Gastrocnemius medialis (tissue), 4 donors: ENCODE measurements around the gene NPTXR. TPM values are rescaled to one million over a fixed set of nuclear protein-coding genes. Genes with fewer than 3 reads are reported as not detected.

Experiments
- ATAC-seq, 2 donors: fragments of 150-250 bp; one replicate each; pipeline ENCODE4 v1.9.1; 2016
- DNase-seq, 2 donors: peaks; one replicate each; pipeline ENCODE4 v3.0.0-alpha.2; 2019
- H3K27ac ChIP-seq, 4 donors: fragments of 200-600 bp; sonication (generic); 1 replicate in 1 of 4; 2 replicates in 3 of 4; pipeline ENCODE4 v1.5.1; 2016 to 2018; ENCODE audit warnings: mild to moderate bottlenecking in 2 of 4, moderate library complexity in 1 of 4
- H3K27me3 ChIP-seq, 3 donors: fragments of 200-600 bp; sonication (generic) in 2 of 3; 1 replicate in 1 of 3; 2 replicates in 2 of 3; pipeline versions ENCODE4 v1.5.1 to v1.6.0; 2016 to 2019; ENCODE audit warnings: mild to moderate bottlenecking in 1 of 3, moderate library complexity in 1 of 3
- H3K36me3 ChIP-seq, 2 donors: fragments of 200-600 bp; sonication (generic) in 1 of 2; one replicate each; pipeline ENCODE4 v1.5.1; 2017 to 2018
- H3K4me1 ChIP-seq, 2 donors: fragments of 200-600 bp; sonication (generic) in 1 of 2; one replicate each; pipeline ENCODE4 v1.5.1; 2016 to 2017; ENCODE audit warnings: mild to moderate bottlenecking in 2 of 2
- H3K4me3 ChIP-seq, 4 donors: fragments of 200-600 bp; sonication (generic) in 3 of 4; 1 replicate in 1 of 4; 2 replicates in 3 of 4; pipeline ENCODE4 v1.5.1; 2016 to 2019; ENCODE audit warnings: mild to moderate bottlenecking in 2 of 4
- H3K9me3 ChIP-seq, 3 donors: fragments of 200-600 bp; sonication (generic) in 2 of 3; 1 replicate in 1 of 3; 2 replicates in 2 of 3; pipeline ENCODE4 v1.5.1; 2016 to 2019
- POLR2A ChIP-seq, 2 donors: fragments of 450-650 bp; IDR thresholded peaks; one replicate each; pipeline ENCODE4 v1.6.1; 2017; ENCODE audit warnings: antibody characterized with exemption in 2 of 2, mild to moderate bottlenecking in 2 of 2, moderate library complexity in 2 of 2
- in situ Hi-C, 4 donors: fragments of 200-750 bp; cut with MboI; loops; one replicate each; pipeline versions ENCODE4 v1.15.0 to v1.8.0; 2017; ENCODE audit warnings: low sequenced_read_pairs in 4 of 4
- intact Hi-C: fragments of 100-400 bp; cut with DNase I; formaldehyde crosslinking; loops from one replicate; pipeline ENCODE4 v1.15.1; 2023; ENCODE audit warnings: low total_unique reads
- total RNA-seq, 4 donors: library from RNA; depleted of rRNA; stranded (reverse); fragments of >200 nt; gene quantifications; one replicate each; pipeline versions ENCODE4 v1.1.0 to v1.2.3, GENCODE V29; 2016
- TF ChIP-seq, protein P1 (sequence below), 5 experiments: fragments of 450-650 bp in 3 of 5; fragments of 200-600 bp in 2 of 5; sonication (generic) in 2 of 5; IDR thresholded peaks in 4 of 5; conservative IDR thresholded peaks in 1 of 5; 1 replicate in 4 of 5; 2 replicates in 1 of 5; pipeline ENCODE4 v1.5.1; 2016 to 2019; ENCODE audit warnings: antibody characterized with exemption in 5 of 5, mild to moderate bottlenecking in 3 of 5, moderate library complexity in 3 of 5

NPTXR gene
- total RNA-seq, 4 donors from 2014 or later, result 0.25 to 5.0 (median 0.73) TPM

DNA sequence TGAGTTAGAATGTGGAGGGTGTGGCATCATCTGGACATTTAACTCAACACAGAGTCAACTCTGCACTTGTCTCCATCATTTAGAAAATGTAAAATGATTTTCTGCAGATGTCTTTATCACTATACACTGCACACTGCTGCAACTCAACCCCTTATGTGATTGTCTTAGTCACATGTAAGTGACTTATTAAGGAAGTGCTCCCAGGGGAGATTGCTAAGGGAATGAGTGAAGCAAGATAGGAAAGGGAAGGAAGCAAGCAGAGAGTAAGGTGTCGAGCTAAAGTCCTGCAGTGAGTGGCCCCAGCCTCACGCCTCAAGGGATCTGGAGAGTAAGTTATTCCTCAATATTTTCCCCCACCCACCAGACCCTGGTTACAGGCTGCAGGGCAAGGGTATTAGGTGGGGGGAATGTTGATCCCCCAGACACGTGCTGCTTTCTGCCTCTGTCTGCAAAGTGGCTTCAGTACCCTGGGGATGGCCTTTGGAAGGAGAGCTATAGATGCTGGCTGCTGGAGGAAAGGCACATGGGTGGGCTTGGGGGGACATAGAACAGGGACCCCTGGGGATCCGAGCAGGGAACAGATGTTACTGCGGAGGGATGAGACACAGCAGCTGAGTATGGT lies 35.4 kb upstream of the NPTXR start:
- Histone ChIP-seq H3K36me3 (no peaks in the 10 kb centered on the region), H3K27me3 (no peaks in the 10 kb centered on the region), H3K4me1 (peaks cover 9 to 16% of the 10 kb centered on the region in 2 donors), H3K9me3 (no peaks in the 10 kb centered on the region), H3K27ac (no peak overlapping the region), H3K4me3 (no peak overlapping the region)
- ATAC-seq, result no peak
- intact Hi-C loops, result loop anchor here (10.0 kb wide), 1 partner anchor 114 kb away; no protein-coding TSS in a partner anchor
- in situ Hi-C loops, result loop anchor here in 1 of 4 donors (10.0 kb wide), 1 partner anchor 246 kb away; no protein-coding TSS in a partner anchor
- DNase-seq, result no peak
- TF ChIP-seq, protein P1, sequence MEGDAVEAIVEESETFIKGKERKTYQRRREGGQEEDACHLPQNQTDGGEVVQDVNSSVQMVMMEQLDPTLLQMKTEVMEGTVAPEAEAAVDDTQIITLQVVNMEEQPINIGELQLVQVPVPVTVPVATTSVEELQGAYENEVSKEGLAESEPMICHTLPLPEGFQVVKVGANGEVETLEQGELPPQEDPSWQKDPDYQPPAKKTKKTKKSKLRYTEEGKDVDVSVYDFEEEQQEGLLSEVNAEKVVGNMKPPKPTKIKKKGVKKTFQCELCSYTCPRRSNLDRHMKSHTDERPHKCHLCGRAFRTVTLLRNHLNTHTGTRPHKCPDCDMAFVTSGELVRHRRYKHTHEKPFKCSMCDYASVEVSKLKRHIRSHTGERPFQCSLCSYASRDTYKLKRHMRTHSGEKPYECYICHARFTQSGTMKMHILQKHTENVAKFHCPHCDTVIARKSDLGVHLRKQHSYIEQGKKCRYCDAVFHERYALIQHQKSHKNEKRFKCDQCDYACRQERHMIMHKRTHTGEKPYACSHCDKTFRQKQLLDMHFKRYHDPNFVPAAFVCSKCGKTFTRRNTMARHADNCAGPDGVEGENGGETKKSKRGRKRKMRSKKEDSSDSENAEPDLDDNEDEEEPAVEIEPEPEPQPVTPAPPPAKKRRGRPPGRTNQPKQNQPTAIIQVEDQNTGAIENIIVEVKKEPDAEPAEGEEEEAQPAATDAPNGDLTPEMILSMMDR (IDR thresholded peaks at IDR 0.05 in 4 of 5, conservative IDR thresholded peaks at IDR 0.05 in 1 of 5), result no peak
- TF ChIP-seq POLR2A (IDR thresholded peaks at IDR 0.05), result no peak

DNA sequence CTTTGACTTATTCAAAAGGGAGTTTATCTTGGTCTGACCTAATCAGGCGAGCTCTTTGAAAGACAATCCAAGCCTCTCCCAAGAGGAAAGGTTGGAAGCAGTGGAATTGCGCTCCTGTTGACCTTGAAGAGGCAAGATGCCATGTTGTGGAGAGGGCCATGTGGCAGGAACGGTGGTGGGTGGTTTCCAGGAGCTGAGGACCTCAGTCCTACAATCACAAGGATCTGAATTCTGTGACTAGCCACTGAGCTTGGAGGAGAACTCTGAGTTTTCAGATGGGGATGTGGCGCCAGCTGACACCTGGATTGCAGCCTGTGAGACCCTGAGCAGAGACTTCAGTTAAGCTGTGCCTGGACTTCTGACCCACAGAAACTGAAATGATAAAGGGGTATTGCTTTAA lies 34.2 kb upstream of the NPTXR start:
- ATAC-seq (no peak), DNase-seq (no peak)
- in situ Hi-C loops, result loop anchor here in 1 of 4 donors (10.0 kb wide), 1 partner anchor 247 kb away; no protein-coding TSS in a partner anchor
- intact Hi-C loops, result loop anchor here (10.0 kb wide), 1 partner anchor 113 kb away; no protein-coding TSS in a partner anchor
- TF ChIP-seq, protein P1 (IDR thresholded peaks at IDR 0.05 in 4 of 5, conservative IDR thresholded peaks at IDR 0.05 in 1 of 5), result no peak
- TF ChIP-seq POLR2A (IDR thresholded peaks at IDR 0.05), result no peak
- no peaks in the 10 kb centered on the region for H3K36me3 ChIP-seq
- no peak overlapping the region for H3K4me3 ChIP-seq
- H3K9me3 ChIP-seq, result no peaks in the 10 kb centered on the region
- H3K27ac ChIP-seq, result no peak overlapping the region
- H3K27me3 ChIP-seq, result no peaks in the 10 kb centered on the region
- peaks cover 9 to 23% of the 10 kb centered on the region in 2 donors for H3K4me1 ChIP-seq

DNA sequence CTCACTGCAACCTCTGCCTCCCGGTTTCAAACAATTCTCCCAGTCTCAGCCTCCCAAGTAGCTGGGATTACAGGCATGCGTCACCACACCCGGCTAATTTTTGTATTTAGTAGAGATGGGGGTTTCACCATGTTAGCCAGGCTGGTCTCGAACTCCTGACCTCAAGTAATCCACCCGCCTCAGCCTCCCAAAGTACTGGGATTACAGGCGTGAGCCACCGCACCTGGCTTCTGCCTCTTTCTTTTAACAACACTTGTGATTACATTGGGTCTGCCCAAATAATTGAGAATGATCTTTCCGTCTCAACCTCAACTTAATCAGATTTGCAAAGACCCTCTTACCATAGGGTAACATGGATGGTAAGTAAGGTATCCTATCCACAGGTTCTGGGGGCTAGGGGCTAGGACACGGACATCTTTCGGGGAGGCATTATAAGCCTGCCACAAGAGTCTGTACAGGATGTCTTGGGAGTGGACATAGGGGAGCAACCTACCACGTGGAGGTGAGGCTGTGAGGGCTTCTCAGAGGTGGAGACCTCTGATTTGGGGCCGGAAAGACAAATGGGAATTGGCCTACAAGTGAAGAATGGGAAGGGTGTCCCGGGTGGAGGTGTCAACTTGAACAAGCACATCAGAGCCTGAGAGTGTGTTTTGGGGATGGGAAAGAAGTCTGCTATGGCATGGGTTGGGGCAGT lies 30.8 kb upstream of the NPTXR start:
- no peaks in the 10 kb centered on the region for H3K36me3 ChIP-seq
- intact Hi-C loops, result loop anchor here (5.0 to 10.0 kb wide), 5 partner anchors 108 to 363 kb away; partner anchors contain the start of genes APOBEC3B and GTPBP1
- in situ Hi-C loops, result loop anchor here in 1 of 4 donors (10.0 kb wide), 1 partner anchor 250 kb away; no protein-coding TSS in a partner anchor
- peaks cover 12 to 21% of the 10 kb centered on the region in 2 donors for H3K4me1 ChIP-seq
- H3K27me3 ChIP-seq, result no peaks in the 10 kb centered on the region
- H3K9me3 ChIP-seq, result no peaks in the 10 kb centered on the region
- no peak overlapping the region for H3K4me3 ChIP-seq
- DNase-seq, result no peak
- ATAC-seq, result no peak
- H3K27ac ChIP-seq, result no peak overlapping the region
- TF ChIP-seq, protein P1 (IDR thresholded peaks at IDR 0.05 in 4 of 5, conservative IDR thresholded peaks at IDR 0.05 in 1 of 5), result no peak
- no peak for TF ChIP-seq POLR2A (IDR thresholded peaks at IDR 0.05)

DNA sequence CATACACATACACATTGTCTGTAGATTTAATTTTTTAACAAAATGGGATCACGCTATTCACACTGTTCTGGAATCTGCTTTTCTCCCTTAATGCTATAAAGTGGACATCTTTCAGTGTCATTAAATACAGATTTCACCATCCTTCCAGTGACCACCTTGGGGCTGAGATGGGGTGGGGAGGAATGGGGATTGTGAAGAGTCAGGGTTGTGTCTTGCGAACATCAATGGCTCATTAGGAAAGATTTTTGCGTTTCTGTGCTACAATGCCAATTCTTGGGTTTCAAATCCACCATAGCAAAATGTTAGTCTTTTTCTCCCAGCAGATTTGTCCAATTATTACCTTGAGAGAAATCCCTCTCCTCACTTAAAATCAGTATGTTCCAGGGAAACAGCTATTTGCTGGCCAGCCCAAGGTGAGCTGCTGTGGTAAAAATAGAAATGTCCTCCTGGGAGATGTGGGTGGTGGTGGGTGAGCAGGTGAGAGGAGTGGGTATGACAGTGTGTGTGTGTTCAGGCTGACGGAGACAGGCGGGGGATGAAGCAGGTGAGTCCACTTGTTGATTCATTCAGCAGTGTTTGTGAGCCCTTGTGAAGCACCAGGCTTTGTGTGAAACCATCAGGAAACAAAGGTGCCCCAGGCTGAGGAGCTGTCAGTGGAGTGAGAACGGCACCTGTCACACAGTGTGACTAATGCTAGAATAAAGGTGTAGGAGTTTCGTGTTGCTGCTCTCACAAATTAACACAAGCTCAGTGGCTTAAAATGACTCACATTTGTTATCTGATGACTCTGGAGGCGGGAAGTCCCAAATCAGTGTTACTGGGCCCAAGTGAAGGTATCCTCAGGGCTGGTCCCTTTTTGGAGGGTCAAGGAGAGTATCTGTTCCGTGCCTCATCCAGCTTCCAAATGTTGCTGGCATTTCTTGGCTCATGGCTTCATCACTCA lies 29.9 kb upstream of the NPTXR start:
- ATAC-seq, result no peak
- no peak for DNase-seq
- TF ChIP-seq POLR2A (IDR thresholded peaks at IDR 0.05), result no peak
- TF ChIP-seq, protein P1 (IDR thresholded peaks at IDR 0.05 in 4 of 5, conservative IDR thresholded peaks at IDR 0.05 in 1 of 5), result no peak
- Histone ChIP-seq H3K4me1 (peaks cover 12 to 30% of the 10 kb centered on the region in 2 donors), H3K27me3 (no peaks in the 10 kb centered on the region), H3K27ac (peak overlapping the region; percentile 86 to 99 (median 97)), H3K9me3 (no peaks in the 10 kb centered on the region), H3K4me3 (peak overlapping the region; percentile 77 to 98 (median 90)), H3K36me3 (no peaks in the 10 kb centered on the region)
- intact Hi-C loops (loop anchor here (5.0 to 10.0 kb wide), 5 partner anchors 109 to 364 kb away; partner anchors contain the start of genes APOBEC3B and GTPBP1), in situ Hi-C loops (loop anchor here in 1 of 4 donors (10.0 kb wide), 1 partner anchor 251 kb away; no protein-coding TSS in a partner anchor)
